MCF 10A (cell line): Measurements from ENCODE around the gene SPI1. TPM values are rescaled to one million over a fixed set of nuclear protein-coding genes. Genes with fewer than 3 reads are reported as not detected.

ENCODE experiments used
- BruUV-seq: library from RNA; stranded (reverse); fragments of 400-500 nt; replicated peaks from 2 replicates; lab custom pipeline; 2021; lab: Mats Ljungman, UMichigan
- CTCF ChIA-PET: fragments of 300-600 bp; sonication (Branson Sonifier 250); formaldehyde crosslinking; extraction: SDS; loops from one replicate; lab custom pipeline; 2021; ENCODE audit warnings: antibody characterized with exemption, inconsistent platforms; lab: Yijun Ruan, JAX
- POLR2A ChIA-PET: fragments of 300-600, 350-650 bp; sonication (Branson Sonifier 250); formaldehyde crosslinking; extraction: SDS; loops from one replicate; lab custom pipeline; 2020; ENCODE audit warnings: antibody characterized with exemption, inconsistent platforms; lab: Yijun Ruan, JAX
- DNase-seq: peaks from one replicate; pipeline ENCODE4 v3.0.0-alpha.2; 2018; ENCODE audit not compliant: unreplicated experiment
- H3K27ac Mint-ChIP-seq: one replicate; pipeline ENCODE4 v1.8.0; 2022; ENCODE audit warnings: mild to moderate bottlenecking, low read depth, mixed read lengths; ENCODE audit not compliant: unreplicated experiment
- H3K27me3 Mint-ChIP-seq: one replicate; pipeline ENCODE4 v1.8.0; 2022; ENCODE audit warnings: mixed read lengths; ENCODE audit not compliant: insufficient read depth, unreplicated experiment
- H3K36me3 Mint-ChIP-seq: one replicate; pipeline ENCODE4 v1.8.0; 2022; ENCODE audit warnings: mild to moderate bottlenecking, moderate library complexity, mixed read lengths; ENCODE audit not compliant: insufficient read depth, unreplicated experiment
- H3K4me1 Mint-ChIP-seq: one replicate; pipeline ENCODE4 v1.8.0; 2022; ENCODE audit warnings: mixed read lengths; ENCODE audit not compliant: insufficient read depth, unreplicated experiment
- H3K4me3 Mint-ChIP-seq: one replicate; pipeline ENCODE4 v1.8.0; 2022; ENCODE audit warnings: mild to moderate bottlenecking, moderate library complexity, mixed read lengths; ENCODE audit not compliant: unreplicated experiment
- H3K9me3 Mint-ChIP-seq: one replicate; pipeline ENCODE4 v1.8.0; 2022; ENCODE audit warnings: mixed read lengths; ENCODE audit not compliant: unreplicated experiment
- CTCF ChIP-seq: fragments of 200-600 bp; IDR thresholded peaks from one replicate; pipeline ENCODE4 v1.8.0; 2022; ENCODE audit warnings: antibody characterized with exemption, mild to moderate bottlenecking; ENCODE audit not compliant: unreplicated experiment
- intact Hi-C: fragments of 100-400 bp; cut with micrococcal nuclease; formaldehyde crosslinking; loops from 2 replicates; pipeline ENCODE4 v1.14.1; 2022
- total RNA-seq: library from RNA; stranded (reverse); gene quantifications from 2 replicates; pipeline ENCODE4 v1.2.3, GENCODE V29; 2022

SPI1 gene
- total RNA-seq, 1 experiment from 2014 or later = not detected

GRCh38 chr11:47340980-47341775 lies 37.2 kb downstream of the SPI1 start:
- Mint-ChIP-seq H3K4me1 (no peaks in the 10 kb centered on the region), H3K4me3 (no peak overlapping the region), H3K27me3 (no peaks in the 10 kb centered on the region), H3K27ac (no peak overlapping the region), H3K36me3 (no peaks in the 10 kb centered on the region), H3K9me3 (no peaks in the 10 kb centered on the region)
- ChIA-PET CTCF (interaction anchor here (0.5 to 0.8 kb wide), 2 partner anchors 13 to 63 kb away, joined by 3 to 5 read pairs; no protein-coding TSS in a partner anchor), POLR2A (no interaction called here)
- DNase-seq = no peak
- BruUV-seq = no TSS peak
- intact Hi-C loops = no loop called here
- TF ChIP-seq CTCF = no peak

GRCh38 chr11:47340010-47340409 lies 38.3 kb downstream of the SPI1 start:
- DNase-seq = no peak
- Mint-ChIP-seq H3K4me1 (no peaks in the 10 kb centered on the region), H3K4me3 (no peak overlapping the region), H3K27ac (no peak overlapping the region), H3K9me3 (no peaks in the 10 kb centered on the region), H3K27me3 (no peaks in the 10 kb centered on the region), H3K36me3 (no peaks in the 10 kb centered on the region)
- POLR2A ChIA-PET = no interaction called here
- CTCF ChIA-PET = interaction anchor here (0.6 kb wide), 1 partner anchor 57 kb away, joined by 3 read pairs; no protein-coding TSS in a partner anchor
- no peak for TF ChIP-seq CTCF
- intact Hi-C loops = no loop called here
- BruUV-seq = no TSS peak

GRCh38 chr11:47338396-47339241 lies 39.7 kb downstream of the SPI1 start:
- Mint-ChIP-seq H3K27ac (no peak overlapping the region), H3K36me3 (no peaks in the 10 kb centered on the region), H3K4me3 (no peak overlapping the region), H3K9me3 (no peaks in the 10 kb centered on the region), H3K4me1 (no peaks in the 10 kb centered on the region), H3K27me3 (no peaks in the 10 kb centered on the region)
- no peak for TF ChIP-seq CTCF
- POLR2A ChIA-PET = no interaction called here
- BruUV-seq = no TSS peak
- intact Hi-C loops = no loop called here
- DNase-seq = no peak
- CTCF ChIA-PET = interaction anchor here (0.7 kb wide), 1 partner anchor 494 kb away, joined by 3 read pairs; no protein-coding TSS in a partner anchor
